HepG2 (cell line): ENCODE results near the gene IGSF8. TPM values are rescaled to one million over a fixed set of nuclear protein-coding genes. Genes with fewer than 3 reads are reported as not detected.

ENCODE experiments used
- ATAC-seq: fragments of 200-7000 bp; cut with Tn5 transposase; 3 replicates; pipeline ENCODE4 v1.9.1; 2020; ENCODE audit warnings: mild to moderate bottlenecking, moderate library complexity
- BruUV-seq: library from RNA; stranded (reverse); fragments of 400-500 nt; replicated peaks from 2 replicates; lab custom pipeline; 2021; lab: Mats Ljungman, UMichigan
- CTCF ChIA-PET: fragments of 300-600 bp; formaldehyde crosslinking; extraction: SDS; loops from one replicate; lab custom pipeline; 2021; ENCODE audit warnings: low total read pairs, inconsistent platforms, low intra/inter-chr PET ratio; lab: Yijun Ruan, JAX
- POLR2A ChIA-PET: fragments of 350-600 bp; sonication (Branson Sonifier 250); formaldehyde crosslinking; loops from one replicate; lab custom pipeline; 2020; ENCODE audit warnings: antibody characterized with exemption, inconsistent platforms; lab: Yijun Ruan, JAX
- DNase-seq: peaks from one replicate; pipeline ENCODE4 v3.0.0-alpha.2; 2015; ENCODE audit warnings: low spot score
- FAIRE-seq: peaks from 3 replicates; lab custom pipeline; 2011; peaks lifted over from hg19 to GRCh38; lab: Jason Lieb, UNC
- H2AFZ ChIP-seq: one replicate; pipeline ENCODE4 v1.6.1; 2011; ENCODE audit warnings: low read length, inconsistent platforms
- H3K27ac ChIP-seq: fragments of 300-600 bp; 3 replicates; pipeline ENCODE4 v1.8.0; 2011; ENCODE audit warnings: mixed run types, mild to moderate bottlenecking, mixed read lengths, low read length, inconsistent platforms; ENCODE audit not compliant: insufficient read depth; ENCODE audit errors: extremely low read length
- H3K27me3 ChIP-seq, 2 experiments: fragments of 200-600 bp in 1 of 2; 2 replicates in 1 of 2; 3 replicates in 1 of 2; pipeline versions ENCODE4 v1.6.0 to v1.8.0; 2011; ENCODE audit warnings: low read length in 2 of 2, mild to moderate bottlenecking in 2 of 2, moderate library complexity in 2 of 2, inconsistent platforms in 1 of 2; ENCODE audit not compliant: insufficient read depth in 2 of 2, control insufficient read depth in 1 of 2
- H3K36me3 ChIP-seq, 2 experiments: fragments of 200-600 bp in 1 of 2; replicated peaks in 1 of 2; 2 replicates in 1 of 2; 3 replicates in 1 of 2; pipeline versions ENCODE4 v1.5.1 to v1.8.0; 2011; ENCODE audit warnings: low read length in 2 of 2, inconsistent platforms in 1 of 2; ENCODE audit not compliant: insufficient read depth in 2 of 2, control insufficient read depth in 1 of 2
- H3K4me1 ChIP-seq: 2 replicates; pipeline ENCODE4 v1.5.1; 2012; ENCODE audit warnings: low read length, inconsistent platforms; ENCODE audit not compliant: insufficient read depth
- H3K4me2 ChIP-seq: 2 replicates; pipeline ENCODE4 v1.6.0; 2011; ENCODE audit warnings: low read depth, low read length, inconsistent platforms
- H3K4me3 ChIP-seq, 3 experiments: fragments of 200-600 bp in 1 of 3; sonication (generic), shearing (Covaris generic) in 1 of 3; replicated peaks in 1 of 3; 2 replicates each; pipeline ENCODE4 v1.5.1; 2011 to 2016; ENCODE audit warnings: low read length in 3 of 3, inconsistent platforms in 2 of 3, low read depth in 2 of 3, mild to moderate bottlenecking in 2 of 3, control low read depth in 1 of 3, mixed read lengths in 1 of 3; ENCODE audit not compliant: insufficient read depth in 1 of 3
- H3K79me2 ChIP-seq: one replicate; pipeline ENCODE4 v1.6.1; 2011; ENCODE audit warnings: low read length, inconsistent platforms; ENCODE audit not compliant: insufficient read depth
- H3K9ac ChIP-seq: 2 replicates; pipeline ENCODE4 v1.6.0; 2011; ENCODE audit warnings: mild to moderate bottlenecking, low read depth, low read length, inconsistent platforms; ENCODE audit not compliant: insufficient read depth
- H3K9me3 ChIP-seq: 2 replicates; pipeline ENCODE4 v1.5.1; 2012; ENCODE audit warnings: mild to moderate bottlenecking, low read length
- H4K20me1 ChIP-seq: 2 replicates; pipeline ENCODE4 v1.6.0; 2011; ENCODE audit warnings: inconsistent platforms, mild to moderate bottlenecking, low read length, moderate library complexity; ENCODE audit not compliant: insufficient read depth
- AGO1 ChIP-seq: fragments of 200-400 bp; formaldehyde crosslinking; IDR thresholded peaks from 2 replicates; pipeline ENCODE4 v1.6.1; 2017; ENCODE audit warnings: mild to moderate bottlenecking, low read depth, low read length, moderate library complexity; ENCODE audit not compliant: poor library complexity, severe bottlenecking
- EP300 ChIP-seq, 3 experiments: sonication (generic) in 1 of 3; formaldehyde crosslinking in 1 of 3; IDR thresholded peaks; 2 replicates each; pipeline versions ENCODE4 v1.5.1 to v1.6.1; 2011 to 2020; ENCODE audit warnings: low read depth in 2 of 3, low read length in 2 of 3, borderline replicate concordance in 1 of 3, improper control_type of control experiment in 1 of 3, mild to moderate bottlenecking in 1 of 3, missing genetic modification reagents in 1 of 3, moderate library complexity in 1 of 3
- FOSL2 ChIP-seq: sonication (generic); formaldehyde crosslinking; IDR thresholded peaks from 2 replicates; pipeline ENCODE4 v1.4.0; 2020; ENCODE audit warnings: missing genetic modification reagents
- FOXA1 ChIP-seq, 2 experiments: fragments of 450-650 bp in 1 of 2; sonication (generic) in 1 of 2; formaldehyde crosslinking in 1 of 2; IDR thresholded peaks; 2 replicates each; pipeline versions ENCODE4 v1.4.0 to v1.6.1; 2016 to 2020; ENCODE audit warnings: missing genetic modification reagents in 1 of 2
- HMG20A ChIP-seq: IDR thresholded peaks from 2 replicates; pipeline ENCODE4 v1.6.1; 2016; ENCODE audit warnings: borderline replicate concordance
- NR2F1 ChIP-seq, 2 experiments: fragments of 450-650 bp in 1 of 2; formaldehyde crosslinking in 1 of 2; IDR thresholded peaks; 2 replicates each; pipeline versions ENCODE4 v1.5.0 to v1.6.1; 2016 to 2020; ENCODE audit warnings: mild to moderate bottlenecking in 1 of 2, missing compliant biosample characterization in 1 of 2, missing genetic modification reagents in 1 of 2, moderate library complexity in 1 of 2
- PAXIP1 ChIP-seq: sonication (generic); formaldehyde crosslinking; conservative IDR thresholded peaks from 2 replicates; pipeline ENCODE4 v1.4.0; 2020; ENCODE audit warnings: mild to moderate bottlenecking, missing genetic modification reagents, moderate library complexity
- SALL1 ChIP-seq: sonication (generic); formaldehyde crosslinking; IDR thresholded peaks from 2 replicates; pipeline ENCODE4 v1.8.0; 2022; ENCODE audit warnings: mild to moderate bottlenecking, missing genetic modification reagents
- SAP130 ChIP-seq: IDR thresholded peaks from 2 replicates; pipeline ENCODE4 v1.6.1; 2016; ENCODE audit warnings: low read depth
- SOX5 ChIP-seq: IDR thresholded peaks from 2 replicates; pipeline ENCODE4 v1.6.1; 2016; ENCODE audit warnings: borderline replicate concordance
- TEAD3 ChIP-seq: optimal IDR thresholded peaks from 2 replicates; pipeline ENCODE3; 2016; ENCODE audit warnings: borderline replicate concordance
- TGIF2 ChIP-seq: IDR thresholded peaks from 2 replicates; pipeline ENCODE4 v1.6.1; 2016; ENCODE audit warnings: control low read depth, missing compliant biosample characterization
- WGBS: methylation state at CpG from one replicate; pipeline ENCODE4 v1.1.6; 2017; ENCODE audit warnings: low lambda C conversion rate; 5-methylcytosine and 5-hydroxymethylcytosine counted together
- in situ Hi-C: cut with HindIII; loops from 2 replicates; pipeline ENCODE4 v1.10.0; 2017; ENCODE audit warnings: low pct_unique_long_range_greater_than_20kb; ENCODE audit not compliant: extremely low pct_ligation_motif_present
- intact Hi-C: fragments of 100-400 bp; cut with micrococcal nuclease; formaldehyde crosslinking; loops from one replicate; pipeline ENCODE4 v1.10.0; 2022; ENCODE audit not compliant: unreplicated experiment
- polyA plus RNA-seq, 8 experiments: library from polyadenylated mRNA; depleted of rRNA in 3 of 8; stranded (reverse) in 7 of 8; unstranded in 1 of 8; fragments of >200 nt; fragmentation: Illumina TruSeq in 4 of 8; extraction: Trizol in 4 of 8; gene quantifications; 2 replicates each; pipeline versions ENCODE4 v1.2.1 to v1.2.3, GENCODE V29; 2011 to 2016; ENCODE audit warnings: low read depth in 4 of 8, missing spikeins in 1 of 8, mixed read lengths in 1 of 8; ENCODE audit not compliant: insufficient read depth in 1 of 8
- total RNA-seq, 5 experiments: library from RNA; depleted of rRNA; stranded (reverse); fragments of >200 nt; fragmentation: Illumina TruSeq; extraction: Trizol; gene quantifications; 2 replicates each; pipeline ENCODE4 v1.2.3, GENCODE V29; 2016; ENCODE audit warnings: low read depth in 1 of 5
- TF ChIP-seq, protein P1 (sequence below): sonication (generic); formaldehyde crosslinking; IDR thresholded peaks from 2 replicates; pipeline ENCODE4 v1.4.0; 2020; ENCODE audit warnings: missing genetic modification reagents, borderline replicate concordance
- TF ChIP-seq, protein P2 (sequence below): sonication (generic); formaldehyde crosslinking; IDR thresholded peaks from 2 replicates; pipeline ENCODE4 v1.4.0; 2020; ENCODE audit warnings: missing genetic modification reagents, borderline replicate concordance

IGSF8 gene
- total and polyA plus RNA-seq, 2 of the 13 experiments (the other 11 are each of a cell fraction or from before 2014, with no cell fraction given) = 24.0 to 41.0 TPM

GRCh38 chr1:160124705-160125478 lies 26.5 kb upstream of the IGSF8 start:
- H2AFZ ChIP-seq = no peak overlapping the region
- ChIA-PET CTCF (no interaction called here), POLR2A (no interaction called here)
- peaks cover 54% of the 10 kb centered on the region for H3K4me1 ChIP-seq
- H3K36me3 ChIP-seq = no peaks in the 10 kb centered on the region
- H4K20me1 ChIP-seq = no peaks in the 10 kb centered on the region
- ATAC-seq (peak; percentile 63), DNase-seq (peak; percentile 88), FAIRE-seq (no peak)
- WGBS = 31% methylated on average over 7 of the region's 8 CpGs
- no peaks in the 10 kb centered on the region; a peak in 1 of 5 replicates for H3K27me3 ChIP-seq
- intact Hi-C loops (no loop called here), in situ Hi-C loops (no loop called here)
- H3K9me3 ChIP-seq = no peaks in the 10 kb centered on the region
- BruUV-seq = no TSS peak
- H3K4me2 ChIP-seq = peak overlapping the region; percentile 32
- H3K4me3 ChIP-seq = no peak overlapping the region
- no peak overlapping the region for H3K9ac ChIP-seq
- H3K27ac ChIP-seq = peak overlapping the region; percentile 7
- H3K79me2 ChIP-seq = no peaks in the 10 kb centered on the region
- TF ChIP-seq SAP130 (CRISPR knock-in tag) (peak; percentile 42), SALL1 (CRISPR knock-in tag) (0 out of 2 replicates have a peak, but pooled peaks have one; percentile 24), NR2F1 (CRISPR knock-in tag; IDR thresholded peaks at IDR 0.05) (peak in 1 of 2 experiments; percentile 35; a peak in 1 of 4 replicates), EP300 (IDR thresholded peaks at IDR 0.05; ENCODE audit: low read depth in 2 of 2, low read length in 2 of 2) (peak; percentile 13 to 51; a peak in 2 of 4 replicates), EP300 (CRISPR knock-in tag; IDR thresholded peaks at IDR 0.05; ENCODE audit: borderline replicate concordance) (no peak; the same call in 1 of the 2 replicates), SOX5 (0 out of 2 replicates have a peak, but pooled peaks have one; percentile 33), HMG20A (peak; percentile 62; the same call in 1 of the 2 replicates), TEAD3 (peak; percentile 83), PAXIP1 (CRISPR knock-in tag) (peak; percentile 26; the same call in 1 of the 2 replicates), TGIF2 (CRISPR knock-in tag) (0 out of 2 replicates have a peak, but pooled peaks have one; percentile 33), FOSL2 (CRISPR knock-in tag) (peak; percentile 91), FOXA1 (IDR thresholded peaks at IDR 0.05) (no peak), FOXA1 (CRISPR knock-in tag; IDR thresholded peaks at IDR 0.05) (peak; percentile 52; the same call in 1 of the 2 replicates), AGO1 (no peak)
- TF ChIP-seq, protein P1, sequence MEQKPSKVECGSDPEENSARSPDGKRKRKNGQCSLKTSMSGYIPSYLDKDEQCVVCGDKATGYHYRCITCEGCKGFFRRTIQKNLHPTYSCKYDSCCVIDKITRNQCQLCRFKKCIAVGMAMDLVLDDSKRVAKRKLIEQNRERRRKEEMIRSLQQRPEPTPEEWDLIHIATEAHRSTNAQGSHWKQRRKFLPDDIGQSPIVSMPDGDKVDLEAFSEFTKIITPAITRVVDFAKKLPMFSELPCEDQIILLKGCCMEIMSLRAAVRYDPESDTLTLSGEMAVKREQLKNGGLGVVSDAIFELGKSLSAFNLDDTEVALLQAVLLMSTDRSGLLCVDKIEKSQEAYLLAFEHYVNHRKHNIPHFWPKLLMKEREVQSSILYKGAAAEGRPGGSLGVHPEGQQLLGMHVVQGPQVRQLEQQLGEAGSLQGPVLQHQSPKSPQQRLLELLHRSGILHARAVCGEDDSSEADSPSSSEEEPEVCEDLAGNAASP (CRISPR knock-in tag) = 0 out of 2 replicates have a peak, but pooled peaks have one; percentile 19
- TF ChIP-seq, protein P2, sequence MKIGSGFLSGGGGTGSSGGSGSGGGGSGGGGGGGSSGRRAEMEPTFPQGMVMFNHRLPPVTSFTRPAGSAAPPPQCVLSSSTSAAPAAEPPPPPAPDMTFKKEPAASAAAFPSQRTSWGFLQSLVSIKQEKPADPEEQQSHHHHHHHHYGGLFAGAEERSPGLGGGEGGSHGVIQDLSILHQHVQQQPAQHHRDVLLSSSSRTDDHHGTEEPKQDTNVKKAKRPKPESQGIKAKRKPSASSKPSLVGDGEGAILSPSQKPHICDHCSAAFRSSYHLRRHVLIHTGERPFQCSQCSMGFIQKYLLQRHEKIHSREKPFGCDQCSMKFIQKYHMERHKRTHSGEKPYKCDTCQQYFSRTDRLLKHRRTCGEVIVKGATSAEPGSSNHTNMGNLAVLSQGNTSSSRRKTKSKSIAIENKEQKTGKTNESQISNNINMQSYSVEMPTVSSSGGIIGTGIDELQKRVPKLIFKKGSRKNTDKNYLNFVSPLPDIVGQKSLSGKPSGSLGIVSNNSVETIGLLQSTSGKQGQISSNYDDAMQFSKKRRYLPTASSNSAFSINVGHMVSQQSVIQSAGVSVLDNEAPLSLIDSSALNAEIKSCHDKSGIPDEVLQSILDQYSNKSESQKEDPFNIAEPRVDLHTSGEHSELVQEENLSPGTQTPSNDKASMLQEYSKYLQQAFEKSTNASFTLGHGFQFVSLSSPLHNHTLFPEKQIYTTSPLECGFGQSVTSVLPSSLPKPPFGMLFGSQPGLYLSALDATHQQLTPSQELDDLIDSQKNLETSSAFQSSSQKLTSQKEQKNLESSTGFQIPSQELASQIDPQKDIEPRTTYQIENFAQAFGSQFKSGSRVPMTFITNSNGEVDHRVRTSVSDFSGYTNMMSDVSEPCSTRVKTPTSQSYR = no peak
